ENCODE measurements around the gene RBM5. TPM values are rescaled to one million over a fixed set of nuclear protein-coding genes. Genes with fewer than 3 reads are reported as not detected.
"Not testable (repeated sequence)": the region's sequence is repeated elsewhere in the genome, so short reads cannot be mapped to it uniquely, and the experiment has no call there.

The RBM5 gene
- 100 to 1,000 TPM; 292 to 353 TPM for total RNA-seq
- total RNA-seq: 180 to 320 reads per million in 2 donors

DNA sequence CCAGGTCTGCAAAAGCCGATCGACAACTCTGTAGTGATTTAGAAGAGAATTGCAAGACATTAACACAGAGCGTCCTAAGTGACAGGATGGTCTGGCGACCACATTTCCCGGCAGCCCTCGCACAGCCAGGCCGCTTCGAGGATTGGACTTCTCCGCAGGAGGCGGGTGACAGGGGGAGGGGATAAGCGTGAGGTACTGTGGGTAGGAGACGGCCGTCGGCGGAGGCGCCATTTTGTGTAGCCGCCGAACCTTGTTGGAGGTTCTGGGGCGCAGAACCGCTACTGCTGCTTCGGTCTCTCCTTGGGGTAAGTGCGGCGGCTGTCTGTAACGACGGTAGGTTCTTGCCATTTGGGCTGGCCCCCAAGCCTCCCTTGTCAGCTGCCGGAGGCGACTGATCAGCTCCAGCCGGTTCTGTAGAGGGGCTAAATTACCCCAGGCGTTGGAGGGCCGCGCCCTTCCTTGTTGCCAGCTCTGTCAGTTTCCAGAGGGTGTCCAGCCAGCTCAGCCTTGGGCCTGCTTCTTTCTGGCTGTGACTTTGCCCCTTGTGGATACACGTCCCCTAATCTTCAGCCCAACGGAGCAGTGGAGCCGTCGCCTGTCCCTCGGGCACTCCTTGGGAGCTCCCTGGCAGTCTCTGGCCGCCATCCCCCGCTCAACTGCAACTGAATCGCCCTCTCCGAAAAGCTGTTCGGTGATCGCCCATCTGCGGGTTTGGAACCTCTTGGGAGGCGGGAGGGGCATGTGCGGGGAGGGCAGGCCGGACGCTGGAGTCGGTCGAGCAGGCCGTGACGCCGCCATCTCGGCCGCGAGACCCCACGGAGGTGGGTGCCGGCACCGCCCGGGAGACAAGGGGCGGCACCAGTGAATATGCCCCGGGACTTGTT lies at the start of gene RBM5:
RBM5 (plus strand) TSS at position 195 of the 884 bp plus-strand sequence. CDS start 1,516 bp downstream, outside the sequence.
- DNase-seq: peak; percentile 80
- peaks cover 7% of the 10 kb centered on the region for H3K36me3 Mint-ChIP-seq (ENCODE audit: low read depth)
- H3K4me1 Mint-ChIP-seq: peaks cover 21% of the 10 kb centered on the region
- peak; percentile 100 for ATAC-seq
- no peaks in the 10 kb centered on the region for H3K27me3 Mint-ChIP-seq
- no peaks in the 10 kb centered on the region for H3K9me3 ChIP-seq (ENCODE audit: control insufficient read depth, low read length, poor library complexity, severe bottlenecking)
- H3K4me3 Mint-ChIP-seq: peak within 1 kb of the TSS; percentile 94
- peak within 1 kb of the TSS; percentile 98 for H3K27ac Mint-ChIP-seq

DNA sequence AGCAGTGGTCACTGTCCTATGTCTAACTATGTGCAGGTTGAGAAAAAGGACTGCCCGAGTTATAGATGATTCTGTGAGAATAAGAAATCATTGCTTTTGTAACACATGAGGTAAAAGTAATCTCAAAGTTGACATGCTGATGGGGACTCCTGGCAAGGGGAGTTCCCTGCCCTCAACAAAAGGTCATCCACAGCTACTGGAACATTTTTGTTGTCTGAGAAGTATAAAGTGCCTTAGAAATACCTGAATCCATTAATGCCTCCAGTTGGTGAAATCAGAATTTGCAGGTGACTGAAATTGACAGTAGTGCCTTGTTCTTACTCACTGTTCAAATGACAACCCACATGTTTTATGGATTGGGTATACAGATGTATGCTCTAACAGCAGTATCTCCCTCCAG lies 43.7 kb upstream of the RBM5 start:
- DNase-seq: no peak
- Mint-ChIP-seq H3K4me3 (no peak overlapping the region), H3K36me3 (ENCODE audit: low read depth) (peaks cover under 1% of the 10 kb centered on the region), H3K4me1 (peaks cover 4% of the 10 kb centered on the region), H3K27ac (no peak overlapping the region), H3K27me3 (no peaks in the 10 kb centered on the region)
- no peaks in the 10 kb centered on the region for H3K9me3 ChIP-seq (ENCODE audit: control insufficient read depth, low read length, poor library complexity, severe bottlenecking)
- ATAC-seq: no peak

DNA sequence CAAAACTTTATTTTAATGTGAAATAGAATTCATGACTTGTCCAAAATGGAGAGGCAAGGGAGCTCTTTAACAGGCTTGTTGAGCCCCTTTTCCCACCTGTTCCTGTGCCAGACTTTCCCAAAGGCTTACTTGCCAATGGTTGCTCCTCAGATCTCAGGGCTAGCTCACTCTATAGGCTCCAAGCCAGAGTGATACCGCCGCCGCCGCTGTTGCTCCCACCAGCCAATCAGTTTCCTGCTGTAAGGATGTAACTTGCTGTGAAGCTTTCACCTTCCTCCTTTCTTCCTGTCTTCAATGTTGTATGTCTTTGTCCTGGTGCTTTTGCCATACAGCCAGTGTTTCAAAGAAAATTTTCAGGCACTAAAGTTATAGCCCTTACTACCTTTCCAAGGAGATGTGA lies 41.3 kb upstream of the RBM5 start:
- Mint-ChIP-seq H3K4me1 (peaks cover 4% of the 10 kb centered on the region), H3K36me3 (ENCODE audit: low read depth) (peaks cover 2% of the 10 kb centered on the region), H3K27me3 (no peaks in the 10 kb centered on the region), H3K27ac (no peak overlapping the region), H3K4me3 (no peak overlapping the region)
- DNase-seq (no peak), ATAC-seq (no peak)
- no peaks in the 10 kb centered on the region for H3K9me3 ChIP-seq (ENCODE audit: control insufficient read depth, low read length, poor library complexity, severe bottlenecking)

DNA sequence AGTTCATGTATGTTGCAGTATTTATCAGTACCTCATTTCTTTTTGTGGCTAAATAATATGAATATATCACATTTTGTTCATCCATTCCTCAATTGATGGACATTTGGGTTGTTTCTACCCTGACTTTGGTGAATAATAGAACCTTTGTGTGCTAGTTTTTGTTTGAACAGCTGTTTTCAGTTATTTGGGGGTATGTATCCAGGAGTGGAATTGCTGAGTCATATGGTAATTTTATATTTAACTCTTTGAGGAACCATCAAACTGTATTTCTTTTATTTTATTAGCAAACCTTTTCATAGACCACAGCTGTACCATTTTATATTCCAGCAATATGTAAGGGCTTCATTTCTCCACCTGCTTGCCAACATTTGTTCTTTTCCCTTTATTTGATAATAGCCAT lies 38.4 kb upstream of the RBM5 start:
- peaks cover 4% of the 10 kb centered on the region for H3K4me1 Mint-ChIP-seq
- H3K27ac Mint-ChIP-seq: no peak overlapping the region
- peaks cover 2% of the 10 kb centered on the region for H3K36me3 Mint-ChIP-seq (ENCODE audit: low read depth)
- DNase-seq: no peak
- no peaks in the 10 kb centered on the region for H3K9me3 ChIP-seq (ENCODE audit: control insufficient read depth, low read length, poor library complexity, severe bottlenecking)
- no peak overlapping the region for H3K4me3 Mint-ChIP-seq
- no peak for ATAC-seq
- H3K27me3 Mint-ChIP-seq: no peaks in the 10 kb centered on the region

DNA sequence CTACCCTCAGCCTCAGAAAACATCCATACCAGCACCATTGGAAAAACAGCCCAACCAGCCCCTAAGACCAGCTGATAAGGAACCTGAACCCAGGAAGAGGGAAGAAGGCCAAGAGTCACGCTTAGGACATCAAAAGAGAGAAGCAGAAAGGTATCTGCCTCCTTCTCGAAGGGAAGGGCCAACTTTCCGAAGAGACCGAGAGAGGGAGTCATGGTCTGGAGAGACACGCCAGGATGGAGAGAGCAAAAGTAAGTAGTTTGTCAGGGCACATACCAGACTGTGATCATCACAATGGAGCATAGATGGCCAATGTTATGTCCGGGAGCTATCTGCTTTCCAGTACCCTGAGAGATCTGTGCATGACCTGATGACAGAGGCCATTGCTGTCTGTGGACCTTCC lies 31.0 kb upstream of the RBM5 start:
- Mint-ChIP-seq H3K36me3 (ENCODE audit: low read depth) (peaks cover 9% of the 10 kb centered on the region), H3K27ac (no peak overlapping the region), H3K4me1 (peaks cover 2% of the 10 kb centered on the region), H3K4me3 (no peak overlapping the region), H3K27me3 (no peaks in the 10 kb centered on the region)
- H3K9me3 ChIP-seq (ENCODE audit: control insufficient read depth, low read length, poor library complexity, severe bottlenecking): no peaks in the 10 kb centered on the region
- no peak for ATAC-seq
- no peak for DNase-seq

DNA sequence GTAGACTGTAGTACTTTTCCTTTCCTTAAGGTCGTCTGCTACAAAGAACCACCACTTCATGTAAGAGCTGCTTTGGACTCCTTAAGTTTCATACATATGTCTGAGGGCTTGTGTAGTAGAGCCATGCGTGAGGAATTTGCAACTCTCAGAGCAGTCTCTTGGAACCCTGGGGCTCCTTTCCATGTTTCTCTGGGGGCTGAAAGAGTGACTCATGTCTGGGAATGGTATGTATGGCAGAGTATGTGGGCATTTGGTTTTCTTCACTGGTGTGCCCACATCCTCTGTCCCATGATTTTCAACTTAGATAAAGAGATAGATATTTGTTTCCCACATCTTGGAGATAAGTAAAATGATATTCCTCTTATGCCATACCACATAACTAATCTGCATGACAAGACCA lies 20.6 kb upstream of the RBM5 start:
- Mint-ChIP-seq H3K4me1 (peaks cover 5% of the 10 kb centered on the region), H3K36me3 (ENCODE audit: low read depth) (peaks cover 26% of the 10 kb centered on the region), H3K27me3 (no peaks in the 10 kb centered on the region), H3K4me3 (no peak overlapping the region), H3K27ac (no peak overlapping the region)
- ATAC-seq (no peak), DNase-seq (no peak)
- no peaks in the 10 kb centered on the region for H3K9me3 ChIP-seq (ENCODE audit: control insufficient read depth, low read length, poor library complexity, severe bottlenecking)

DNA sequence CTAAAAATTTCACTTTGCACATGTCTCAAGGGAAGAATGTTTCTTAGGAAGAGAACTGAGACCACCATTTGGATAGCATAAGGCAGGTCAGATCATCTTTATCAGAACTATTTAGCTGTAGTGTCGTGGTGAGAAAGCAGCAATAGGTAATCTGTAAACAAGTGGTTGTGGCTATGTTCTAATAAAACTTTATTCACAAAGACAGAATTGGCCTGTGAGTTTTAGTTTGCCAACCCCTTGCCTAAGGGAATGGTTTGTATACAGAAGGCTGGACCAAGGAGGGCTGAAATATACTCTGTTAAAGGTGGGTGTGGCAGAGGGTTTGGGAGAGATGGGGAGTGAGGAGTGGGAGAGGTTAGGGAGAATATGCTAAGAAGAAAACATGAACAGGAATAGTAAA lies 10.6 kb upstream of the RBM5 start:
- ATAC-seq: no peak
- H3K27me3 Mint-ChIP-seq: no peaks in the 10 kb centered on the region
- H3K4me3 Mint-ChIP-seq: no peak overlapping the region

DNA sequence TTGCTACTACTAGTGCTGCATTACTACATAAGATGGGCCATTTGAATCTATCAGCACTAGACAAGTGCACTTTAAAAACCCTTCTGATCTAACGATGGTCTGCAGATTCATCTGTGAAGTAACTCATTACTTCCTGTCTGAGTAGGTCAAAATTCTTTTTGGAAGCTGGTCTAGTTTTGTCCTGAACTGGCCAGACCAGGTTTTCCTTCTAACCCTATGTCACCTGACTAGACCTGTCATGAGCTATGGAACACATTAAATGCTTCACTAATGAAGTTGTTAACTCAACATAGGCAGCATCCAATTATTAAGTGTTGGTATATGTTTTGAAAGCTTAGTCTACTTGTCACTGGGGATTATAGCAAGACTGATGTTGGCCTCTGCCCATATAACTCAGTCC lies 10.1 kb upstream of the RBM5 start:
- DNase-seq (no peak), ATAC-seq (no peak)
- Mint-ChIP-seq H3K36me3 (ENCODE audit: low read depth) (peaks cover 7% of the 10 kb centered on the region), H3K4me1 (peaks cover 16% of the 10 kb centered on the region), H3K4me3 (no peak overlapping the region), H3K27me3 (no peaks in the 10 kb centered on the region), H3K27ac (peak overlapping the region; percentile 86)
- H3K9me3 ChIP-seq (ENCODE audit: control insufficient read depth, low read length, poor library complexity, severe bottlenecking): no peaks in the 10 kb centered on the region

More for the DNA sequence above, 10.6 kb upstream of the RBM5 start:
- Mint-ChIP-seq H3K36me3 (ENCODE audit: low read depth) (peaks cover 10% of the 10 kb centered on the region), H3K27ac (peak overlapping the region; percentile 86), H3K4me1 (peaks cover 16% of the 10 kb centered on the region)
- no peaks in the 10 kb centered on the region for H3K9me3 ChIP-seq (ENCODE audit: control insufficient read depth, low read length, poor library complexity, severe bottlenecking)
- no peak for DNase-seq

DNA sequence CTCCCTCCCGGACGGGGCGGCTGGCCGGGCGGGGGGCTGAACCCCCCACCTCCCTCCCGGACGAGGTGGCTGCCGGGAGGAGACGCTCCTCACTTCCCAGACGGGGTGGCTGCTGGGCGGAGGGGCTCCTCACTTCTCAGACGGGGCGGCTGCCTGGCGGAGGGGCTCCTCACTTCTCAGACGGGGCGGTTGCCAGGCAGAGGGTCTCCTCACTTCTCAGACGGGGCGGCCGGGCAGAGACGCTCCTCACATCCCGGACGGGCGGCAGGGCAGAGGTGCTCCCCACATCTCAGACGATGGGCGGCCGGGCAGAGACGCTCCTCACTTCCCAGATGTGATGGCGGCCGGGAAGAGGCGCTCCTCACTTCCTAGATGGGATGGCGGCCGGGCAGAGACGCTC lies 3.8 kb upstream of the RBM5 start:
- not testable (repeated sequence) for H3K4me3 Mint-ChIP-seq; DNase-seq; H3K27ac Mint-ChIP-seq; H3K9me3 ChIP-seq (ENCODE audit: control insufficient read depth, low read length, poor library complexity, severe bottlenecking); ATAC-seq; H3K36me3 Mint-ChIP-seq (ENCODE audit: low read depth); H3K27me3 Mint-ChIP-seq
- H3K4me1 Mint-ChIP-seq: peaks cover 14% of the 10 kb centered on the region

DNA sequence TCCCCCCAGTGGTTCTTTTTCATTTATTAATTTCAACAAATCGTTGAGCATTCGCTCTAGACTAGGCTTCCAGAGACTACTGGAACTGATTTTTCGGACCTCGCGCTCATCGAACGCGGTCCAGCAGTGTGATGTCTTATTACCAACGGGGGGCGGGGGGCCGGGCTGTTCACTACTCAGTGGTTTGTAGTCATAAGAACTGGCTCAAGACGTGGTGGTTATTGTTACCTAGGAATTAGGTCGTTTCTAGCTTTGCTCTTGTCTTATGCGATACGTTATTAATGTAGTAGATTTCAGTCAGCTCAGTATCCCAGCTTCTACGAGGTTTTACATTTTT lies 858 bp downstream of the RBM5 start:
- Mint-ChIP-seq H3K4me3 (peak overlapping the region; percentile 94), H3K4me1 (peaks cover 21% of the 10 kb centered on the region), H3K27me3 (no peaks in the 10 kb centered on the region), H3K36me3 (ENCODE audit: low read depth) (peaks cover 7% of the 10 kb centered on the region), H3K27ac (peak overlapping the region; percentile 98)
- no peaks in the 10 kb centered on the region for H3K9me3 ChIP-seq (ENCODE audit: control insufficient read depth, low read length, poor library complexity, severe bottlenecking)
- DNase-seq (no peak), ATAC-seq (no peak)

DNA sequence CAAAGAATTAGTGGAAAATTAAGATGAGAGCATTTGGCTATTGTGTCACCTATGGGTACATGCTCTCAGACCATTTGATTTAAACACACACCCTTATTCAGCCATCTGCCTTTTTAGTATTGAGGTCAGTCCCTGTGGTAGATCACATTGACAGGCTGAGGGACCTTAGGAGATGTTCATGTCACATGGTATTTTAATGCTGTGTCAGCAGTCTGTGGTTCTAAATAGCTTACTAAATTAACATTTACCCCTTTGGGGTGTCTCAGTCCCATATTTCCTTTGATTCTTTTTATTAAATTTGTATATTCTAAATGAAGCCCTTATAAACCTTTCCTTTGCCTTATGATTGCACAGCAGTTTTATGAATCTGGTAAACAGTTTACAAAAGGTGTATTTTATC lies 2.3 kb downstream of the RBM5 start:
- ATAC-seq (no peak), DNase-seq (no peak)
- H3K9me3 ChIP-seq (ENCODE audit: control insufficient read depth, low read length, poor library complexity, severe bottlenecking): no peaks in the 10 kb centered on the region
- peaks cover 24% of the 10 kb centered on the region for H3K4me1 Mint-ChIP-seq
- H3K4me3 Mint-ChIP-seq: peak overlapping the region; percentile 94
- peaks cover 12% of the 10 kb centered on the region for H3K36me3 Mint-ChIP-seq (ENCODE audit: low read depth)
- no peaks in the 10 kb centered on the region for H3K27me3 Mint-ChIP-seq
- H3K27ac Mint-ChIP-seq: peak overlapping the region; percentile 98

DNA sequence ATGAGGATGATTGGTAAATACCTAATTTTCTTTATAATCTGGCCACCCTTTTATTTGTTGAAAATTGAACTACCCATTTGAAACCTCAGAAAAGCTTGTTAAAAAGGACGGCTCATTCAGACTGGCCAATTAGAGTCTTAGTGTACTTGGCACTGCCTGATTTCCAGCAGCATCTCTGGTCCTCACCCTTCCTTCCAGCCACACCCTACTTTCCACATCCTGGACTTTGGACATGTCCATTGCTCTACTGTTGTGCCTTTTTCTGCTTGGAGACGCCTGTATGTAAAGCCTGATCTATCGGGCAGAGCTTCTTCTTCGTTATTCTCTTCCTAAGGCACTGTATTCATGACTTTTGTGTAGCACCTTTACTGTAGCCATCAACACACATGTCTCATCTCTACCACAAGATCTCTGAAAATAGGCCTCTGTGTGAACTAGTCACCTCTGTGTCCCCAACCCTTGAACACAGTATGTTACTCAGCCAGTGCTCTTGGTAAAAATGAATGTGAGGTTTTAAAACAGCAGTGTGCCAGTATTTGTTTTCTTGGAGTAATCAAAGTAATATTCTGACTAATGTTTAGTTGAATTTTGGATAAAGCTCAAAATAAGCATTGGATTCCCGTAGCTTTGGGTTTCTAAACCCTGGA lies 6.8 kb downstream of the RBM5 start:
- no peak overlapping the region for H3K4me3 Mint-ChIP-seq
- H3K27ac Mint-ChIP-seq: peak overlapping the region; percentile 68
- H3K9me3 ChIP-seq (ENCODE audit: control insufficient read depth, low read length, poor library complexity, severe bottlenecking): no peaks in the 10 kb centered on the region
- H3K4me1 Mint-ChIP-seq: peaks cover 16% of the 10 kb centered on the region
- ATAC-seq (no peak), DNase-seq (no peak)
- H3K27me3 Mint-ChIP-seq: no peaks in the 10 kb centered on the region
- peaks cover 10% of the 10 kb centered on the region for H3K36me3 Mint-ChIP-seq (ENCODE audit: low read depth)

DNA sequence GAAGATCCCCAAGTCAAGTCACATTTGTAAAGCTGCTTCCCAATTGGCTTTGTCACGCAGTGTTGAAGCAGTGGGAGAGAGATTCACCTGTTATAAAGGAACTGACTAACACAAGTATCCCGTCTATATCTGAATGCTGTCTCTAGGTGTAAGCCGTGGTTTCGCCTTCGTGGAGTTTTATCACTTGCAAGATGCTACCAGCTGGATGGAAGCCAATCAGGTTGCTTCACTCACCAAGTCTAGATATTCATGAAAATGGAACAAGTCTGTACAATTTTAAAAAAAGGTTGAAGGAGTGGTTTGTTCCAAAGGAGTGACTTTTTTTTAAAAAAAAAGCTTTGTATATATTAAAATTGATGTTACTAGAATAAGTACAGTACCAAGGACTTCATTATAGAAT lies 11.7 kb downstream of the RBM5 start:
- H3K27ac Mint-ChIP-seq: peak overlapping the region; percentile 70
- H3K36me3 Mint-ChIP-seq (ENCODE audit: low read depth): peaks cover 6% of the 10 kb centered on the region
- DNase-seq: no peak
- no peak overlapping the region for H3K4me3 Mint-ChIP-seq
- peaks cover 7% of the 10 kb centered on the region for H3K4me1 Mint-ChIP-seq
- H3K9me3 ChIP-seq (ENCODE audit: control insufficient read depth, low read length, poor library complexity, severe bottlenecking): no peaks in the 10 kb centered on the region
- ATAC-seq: no peak
- no peaks in the 10 kb centered on the region for H3K27me3 Mint-ChIP-seq
